Epithelial cell of proximal tubule (primary cell): ENCODE data around the gene PSMG3. TPM values are rescaled to one million over a fixed set of nuclear protein-coding genes. Genes with fewer than 3 reads are reported as not detected.

Experiments used
- DNase-seq: peaks from one replicate; pipeline ENCODE4 v3.0.0-alpha.2; 2011; ENCODE audit warnings: low read depth
- H3K4me3 ChIP-seq: 2 replicates; pipeline ENCODE4 v1.5.1; 2011; ENCODE audit warnings: low read depth, mild to moderate bottlenecking, low read length
- total RNA-seq: library from RNA; depleted of rRNA; stranded (reverse); fragments of >200 nt; gene quantifications from 2 replicates; pipeline ENCODE4 v1.2.3, GENCODE V29; 2015
- TF ChIP-seq, protein P1 (sequence below): conservative IDR thresholded peaks from 2 replicates; pipeline ENCODE4 v1.5.1; 2012; ENCODE audit warnings: low read depth, mild to moderate bottlenecking, low read length

The PSMG3 gene
- total RNA-seq, 1 donor from 2014 or later = 55.4 TPM

DNA sequence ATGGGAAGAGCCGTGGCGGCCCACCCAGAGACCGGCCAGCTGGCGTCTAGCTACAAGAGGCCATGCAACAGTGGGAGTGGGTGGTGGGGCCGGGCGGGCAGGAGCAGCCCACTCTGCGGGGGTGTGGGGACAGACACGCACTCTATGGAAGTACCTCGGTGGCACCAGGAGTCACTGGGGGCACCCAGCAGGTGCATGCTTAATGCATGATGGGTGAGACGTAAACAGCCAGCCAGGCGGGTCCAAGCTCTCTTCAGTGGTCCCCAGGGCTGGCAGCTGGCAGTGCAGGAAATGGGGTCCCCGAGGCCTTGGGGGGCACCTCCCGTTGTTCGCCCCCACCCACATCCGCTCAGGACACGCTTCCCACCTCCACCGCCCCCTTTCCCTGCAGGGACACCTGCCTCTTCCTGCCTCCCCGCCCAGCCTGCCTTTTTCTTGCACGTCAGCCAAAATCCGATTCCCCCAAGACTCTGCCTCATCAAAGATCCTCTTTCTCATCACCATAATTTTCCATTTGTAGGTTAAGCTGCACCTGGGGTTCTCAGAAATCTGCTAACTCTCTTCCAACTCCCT lies 22.6 kb upstream of the PSMG3 start:
- H3K4me3 ChIP-seq = no peak overlapping the region
- DNase-seq = no peak
- TF ChIP-seq, protein P1, sequence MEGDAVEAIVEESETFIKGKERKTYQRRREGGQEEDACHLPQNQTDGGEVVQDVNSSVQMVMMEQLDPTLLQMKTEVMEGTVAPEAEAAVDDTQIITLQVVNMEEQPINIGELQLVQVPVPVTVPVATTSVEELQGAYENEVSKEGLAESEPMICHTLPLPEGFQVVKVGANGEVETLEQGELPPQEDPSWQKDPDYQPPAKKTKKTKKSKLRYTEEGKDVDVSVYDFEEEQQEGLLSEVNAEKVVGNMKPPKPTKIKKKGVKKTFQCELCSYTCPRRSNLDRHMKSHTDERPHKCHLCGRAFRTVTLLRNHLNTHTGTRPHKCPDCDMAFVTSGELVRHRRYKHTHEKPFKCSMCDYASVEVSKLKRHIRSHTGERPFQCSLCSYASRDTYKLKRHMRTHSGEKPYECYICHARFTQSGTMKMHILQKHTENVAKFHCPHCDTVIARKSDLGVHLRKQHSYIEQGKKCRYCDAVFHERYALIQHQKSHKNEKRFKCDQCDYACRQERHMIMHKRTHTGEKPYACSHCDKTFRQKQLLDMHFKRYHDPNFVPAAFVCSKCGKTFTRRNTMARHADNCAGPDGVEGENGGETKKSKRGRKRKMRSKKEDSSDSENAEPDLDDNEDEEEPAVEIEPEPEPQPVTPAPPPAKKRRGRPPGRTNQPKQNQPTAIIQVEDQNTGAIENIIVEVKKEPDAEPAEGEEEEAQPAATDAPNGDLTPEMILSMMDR = no peak

DNA sequence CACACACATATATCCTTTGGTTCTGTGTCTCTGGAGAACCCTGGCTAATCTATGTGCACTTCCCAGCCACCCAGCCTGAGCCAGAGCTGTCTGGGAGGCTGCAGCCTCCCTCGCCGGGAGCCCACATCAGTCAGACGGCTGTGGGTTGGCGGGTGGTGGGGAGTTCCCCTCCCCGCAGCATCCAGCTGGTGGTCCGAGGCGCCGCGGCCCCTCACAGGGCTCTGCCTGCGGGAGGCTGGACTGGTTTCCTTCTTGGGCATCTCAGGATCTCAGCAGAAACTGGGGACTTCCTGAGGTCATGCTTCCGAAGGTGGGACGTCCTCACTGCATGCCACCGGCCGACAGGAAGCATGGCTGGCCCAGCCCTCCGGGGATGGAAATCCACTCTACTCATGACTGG lies 22.0 kb upstream of the PSMG3 start:
- TF ChIP-seq, protein P1 = no peak
- H3K4me3 ChIP-seq = no peak overlapping the region
- no peak for DNase-seq

DNA sequence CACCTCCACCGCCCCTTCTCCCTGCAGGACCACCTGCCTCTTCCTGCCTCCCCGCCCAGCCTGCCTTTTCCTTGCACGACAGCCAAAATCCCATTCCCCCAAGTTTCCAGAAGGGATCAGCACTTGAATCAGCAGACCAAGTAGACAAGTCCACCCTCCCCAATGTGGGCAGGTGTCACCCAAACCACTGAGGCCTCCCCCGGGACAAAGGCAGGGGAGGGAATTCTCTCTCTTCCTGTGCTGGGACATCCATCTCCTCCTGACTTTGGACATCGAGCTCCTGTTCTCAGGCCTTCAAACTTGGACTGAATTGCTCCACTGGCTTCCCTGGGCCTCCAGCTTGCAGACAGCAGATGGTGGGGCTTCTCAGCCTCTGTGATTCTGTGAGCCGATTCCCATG lies 21.6 kb upstream of the PSMG3 start:
- no peak overlapping the region for H3K4me3 ChIP-seq
- TF ChIP-seq, protein P1 = no peak
- no peak for DNase-seq

DNA sequence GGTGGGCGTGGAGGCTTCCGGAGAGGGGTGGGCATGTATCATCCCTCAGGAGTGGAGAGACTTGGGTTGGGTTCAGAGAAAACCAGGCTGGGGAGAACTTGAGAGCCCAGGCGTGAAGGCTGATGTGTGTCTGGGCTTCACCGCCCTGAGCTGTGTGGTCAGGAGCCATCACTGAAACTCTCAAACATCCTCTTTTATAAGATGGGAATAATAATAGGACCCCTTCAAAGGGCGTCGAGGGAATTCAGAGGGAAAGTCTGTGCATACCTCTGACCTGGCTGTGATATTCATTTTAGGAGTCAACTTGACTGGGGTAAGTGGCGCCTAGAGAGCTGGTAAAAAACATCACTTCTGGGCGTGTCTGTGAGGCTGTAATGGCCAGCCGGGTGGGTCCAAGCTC lies 21.1 kb upstream of the PSMG3 start:
- H3K4me3 ChIP-seq = no peak overlapping the region
- no peak for DNase-seq
- TF ChIP-seq, protein P1 = no peak

DNA sequence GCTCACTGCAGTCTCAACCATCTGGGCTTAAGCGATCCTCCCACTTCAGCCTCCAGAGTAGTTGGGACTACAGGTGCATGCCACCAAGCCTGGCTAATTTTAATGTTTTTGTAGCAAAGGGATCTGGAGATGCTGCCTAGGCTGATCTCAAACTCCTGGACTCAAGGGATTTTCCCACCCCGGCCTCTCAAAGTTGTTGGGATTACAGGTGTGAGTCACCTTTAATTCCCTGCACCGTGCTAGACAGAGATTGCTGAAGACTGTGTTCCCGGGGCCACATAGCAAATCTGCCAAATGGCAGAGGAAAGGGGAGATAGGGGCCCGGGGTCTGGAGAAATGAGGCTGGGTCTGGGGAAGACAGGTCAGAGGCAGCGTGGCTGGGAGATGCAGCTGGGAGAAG lies 20.6 kb upstream of the PSMG3 start:
- H3K4me3 ChIP-seq = no peak overlapping the region
- TF ChIP-seq, protein P1 = no peak
- DNase-seq = no peak

DNA sequence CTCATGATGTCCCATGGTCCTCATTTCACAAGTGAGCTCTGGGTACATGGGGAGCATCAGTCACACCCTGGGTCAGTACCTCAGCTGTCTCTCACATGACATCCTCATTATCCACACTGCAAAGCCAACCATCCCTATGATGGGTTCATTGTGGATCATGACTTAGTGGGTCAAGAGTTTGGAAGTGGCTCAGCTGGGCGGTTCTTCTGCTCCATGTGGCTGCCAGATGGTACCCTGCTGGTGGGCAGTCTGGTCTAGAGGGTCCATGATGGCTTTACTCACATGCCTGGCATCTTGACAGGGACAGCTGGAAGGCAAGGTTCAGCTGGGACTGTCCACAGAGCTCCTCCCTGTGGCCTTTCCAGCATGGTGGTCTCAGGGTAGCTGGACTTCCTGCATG lies 19.1 kb upstream of the PSMG3 start:
- H3K4me3 ChIP-seq = no peak overlapping the region
- TF ChIP-seq, protein P1 = no peak
- DNase-seq = no peak

DNA sequence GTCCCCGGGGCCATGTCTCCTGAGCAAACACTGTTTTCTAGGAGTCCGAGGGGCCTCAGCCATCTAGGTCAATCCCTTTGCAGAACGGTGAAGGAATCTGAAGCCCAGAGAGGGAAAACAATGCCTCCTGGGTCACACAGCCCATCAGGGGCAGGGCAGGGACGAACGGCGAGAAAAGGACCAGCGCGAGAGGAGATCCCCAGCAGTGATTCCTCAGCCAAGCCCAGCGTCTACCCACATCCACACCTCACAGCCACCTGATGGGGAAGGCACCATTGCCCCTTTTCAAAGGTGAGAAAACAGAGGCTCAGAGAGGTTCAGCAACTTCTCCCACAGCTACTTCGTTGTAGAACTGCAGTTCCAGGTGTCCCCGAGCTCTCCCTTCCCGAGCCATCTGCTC lies 17.9 kb upstream of the PSMG3 start:
- no peak for DNase-seq
- no peak overlapping the region for H3K4me3 ChIP-seq
- TF ChIP-seq, protein P1 = no peak
